Stomach (tissue), 4 donors: ENCODE measurements around the gene TLL2.

Experiments used
- CTCF ChIP-seq, 7 experiments: fragments of 450-650 bp in 4 of 7; fragments of 200-600 bp in 3 of 7; sonication (generic) in 3 of 7; IDR thresholded peaks; one replicate each; pipeline ENCODE4 v1.5.1; 2016 to 2019; ENCODE audit warnings: antibody characterized with exemption in 7 of 7, control low read depth in 2 of 7, mild to moderate bottlenecking in 1 of 7
- POLR2A ChIP-seq, 4 donors: fragments of 450-650 bp; IDR thresholded peaks; one replicate each; pipeline ENCODE4 v1.6.1; 2016; ENCODE audit warnings: antibody characterized with exemption in 4 of 4, control low read depth in 2 of 4, mild to moderate bottlenecking in 1 of 4, moderate library complexity in 1 of 4
- POLR2AphosphoS5 ChIP-seq, 3 donors: sonication (generic); formaldehyde crosslinking; IDR thresholded peaks; one replicate each; pipeline ENCODE4 v1.6.1; 2016; ENCODE audit warnings: antibody characterized with exemption in 3 of 3

- no peak for TF ChIP-seq POLR2A (IDR thresholded peaks at IDR 0.05)
- no peak for TF ChIP-seq CTCF (IDR thresholded peaks at IDR 0.05)
- TF ChIP-seq POLR2AphosphoS5 (IDR thresholded peaks at IDR 0.05) = no peak
These were observed 17.3 kb downstream of the TLL2 start for GRCh38 chr10:96496281-96496925.
